BLaER1 treated with 17β-estradiol and CSF1 and Interleukin-3, amounts not matched to agents 10 nM and 100 nM (cell line): ENCODE measurements around the gene TAF1L.

Source experiments
- H3K27ac ChIP-seq, 11 experiments: shearing (Covaris generic); formaldehyde crosslinking; 2 replicates each; pipeline ENCODE4 v1.8.1; 2022
- H3K27me3 ChIP-seq, 11 experiments: shearing (Covaris generic); formaldehyde crosslinking; 2 replicates each; pipeline ENCODE4 v1.8.1; 2022
- H3K36me3 ChIP-seq, 11 experiments: shearing (Covaris generic); formaldehyde crosslinking; 2 replicates each; pipeline ENCODE4 v1.8.1; 2022
- H3K4me1 ChIP-seq, 10 experiments: shearing (Covaris generic); formaldehyde crosslinking; 2 replicates each; pipeline ENCODE4 v1.8.1; 2022
- H3K4me2 ChIP-seq, 11 experiments: shearing (Covaris generic); formaldehyde crosslinking; 2 replicates each; pipeline ENCODE4 v1.8.1; 2022
- H3K4me3 ChIP-seq, 10 experiments: shearing (Covaris generic); formaldehyde crosslinking; 2 replicates each; pipeline ENCODE4 v1.8.1; 2022
- H3K9ac ChIP-seq, 11 experiments: shearing (Covaris generic); formaldehyde crosslinking; 2 replicates each; pipeline ENCODE4 v1.8.1; 2022
- H3K9me3 ChIP-seq, 11 experiments: shearing (Covaris generic); formaldehyde crosslinking; replicated peaks in 1 of 11; 2 replicates each; pipeline ENCODE4 v1.8.1; 2022
- H4K20me1 ChIP-seq, 11 experiments: shearing (Covaris generic); formaldehyde crosslinking; 2 replicates each; pipeline ENCODE4 v1.8.1; 2022
- Cebpa-rat ChIP-seq, 11 experiments: shearing (Covaris generic); IDR thresholded peaks; 2 replicates each; pipeline ENCODE4 v1.8.1; 2022

Gene TAF1L

GRCh38 chr9:32579706-32580331 is 55.6 kb downstream of the TAF1L start:
- H4K20me1 ChIP-seq, result no peaks in the 10 kb centered on the region
- H3K9me3 ChIP-seq, result no peaks in the 10 kb centered on the region
- H3K4me3 ChIP-seq, result no peak overlapping the region
- no peaks in the 10 kb centered on the region for H3K36me3 ChIP-seq
- no peak overlapping the region for H3K9ac ChIP-seq
- peaks cover 0 to 7% (median 2%) of the 10 kb centered on the region in 10 experiments; a peak in 8 of 20 replicates for H3K4me1 ChIP-seq
- no peak overlapping the region for H3K27ac ChIP-seq
- H3K4me2 ChIP-seq, result no peak overlapping the region
- TF ChIP-seq Cebpa-rat (IDR thresholded peaks at IDR 0.05), result no peak
- H3K27me3 ChIP-seq, result no peaks in the 10 kb centered on the region
